HepG2 (cell line): ENCODE measurements around the gene PPP2R2C.

ENCODE experiments used
- ATF1 ChIP-seq: IDR thresholded peaks from 2 replicates; pipeline ENCODE4 v1.6.1; 2016; ENCODE audit warnings: mild to moderate bottlenecking, control low read depth
- CTCF ChIP-seq: sonication (generic); formaldehyde crosslinking; IDR thresholded peaks from 2 replicates; pipeline ENCODE4 v1.5.0; 2020; ENCODE audit warnings: mild to moderate bottlenecking, missing genetic modification reagents, moderate library complexity
- PATZ1 ChIP-seq: sonication (generic); formaldehyde crosslinking; IDR thresholded peaks from 2 replicates; pipeline ENCODE4 v1.4.0; 2020; ENCODE audit warnings: missing genetic modification reagents
- ZNF10 ChIP-seq: sonication (generic); formaldehyde crosslinking; IDR thresholded peaks from 2 replicates; pipeline ENCODE4 v1.4.0; 2020; ENCODE audit warnings: mild to moderate bottlenecking, low read depth, missing genetic modification reagents, borderline replicate concordance
- ZNF224 ChIP-seq: sonication (generic); formaldehyde crosslinking; IDR thresholded peaks from 2 replicates; pipeline ENCODE4 v1.5.0; 2020; ENCODE audit warnings: mild to moderate bottlenecking, missing genetic modification reagents
- ZNF431 ChIP-seq: sonication (generic); formaldehyde crosslinking; IDR thresholded peaks from 2 replicates; pipeline ENCODE4 v1.9.0; 2022; ENCODE audit warnings: missing genetic modification reagents, low read depth, mild to moderate bottlenecking, borderline replicate concordance
- ZNF782 ChIP-seq: sonication (generic); formaldehyde crosslinking; IDR thresholded peaks from 2 replicates; pipeline ENCODE4 v1.4.0; 2020; ENCODE audit warnings: missing genetic modification reagents, mild to moderate bottlenecking, borderline replicate concordance
- ZNF790 ChIP-seq: sonication (generic); formaldehyde crosslinking; IDR thresholded peaks from 2 replicates; pipeline ENCODE4 v1.8.0; 2022; ENCODE audit warnings: missing genetic modification reagents, mild to moderate bottlenecking, borderline replicate concordance

GRCh38 chr4:6426571-6427438, 45.6 kb downstream of the PPP2R2C start:
- no peak for TF ChIP-seq ZNF10 (CRISPR knock-in tag)
- no peak for TF ChIP-seq ZNF224
- TF ChIP-seq ATF1 (CRISPR knock-in tag), result no peak
- TF ChIP-seq ZNF782, result no peak
- no peak for TF ChIP-seq ZNF431 (CRISPR knock-in tag)
- no peak for TF ChIP-seq ZNF790 (CRISPR knock-in tag)
- no peak for TF ChIP-seq CTCF (CRISPR knock-in tag)
- no peak for TF ChIP-seq PATZ1 (CRISPR knock-in tag)
